ENCODE results near the gene ACTL8. TPM values are rescaled to one million over a fixed set of nuclear protein-coding genes. Genes with fewer than 3 reads are reported as not detected.

The ACTL8 gene
- total RNA-seq, 1 experiment from 2014 or later, result not detected

DNA sequence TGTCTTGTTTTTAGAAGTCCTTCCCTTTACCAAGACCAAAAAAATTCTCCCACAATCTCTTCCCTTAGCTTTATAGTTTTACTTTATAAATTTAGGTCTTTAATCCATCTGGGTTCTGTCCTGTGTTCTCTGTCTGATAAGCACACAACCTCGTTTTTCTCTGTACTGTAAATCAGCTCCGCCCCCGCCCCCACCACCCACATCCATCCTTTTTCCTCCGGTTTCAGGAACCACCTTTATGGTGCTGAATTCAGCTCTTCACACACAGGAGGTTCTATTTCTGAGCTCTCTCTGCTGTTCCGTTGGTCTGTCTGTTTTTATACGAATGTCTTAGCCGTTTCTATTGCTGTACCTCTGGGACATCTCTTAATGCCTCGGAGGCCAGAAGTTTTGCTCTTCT is 44.5 kb downstream of the ACTL8 start:
- TF ChIP-seq, protein P1, sequence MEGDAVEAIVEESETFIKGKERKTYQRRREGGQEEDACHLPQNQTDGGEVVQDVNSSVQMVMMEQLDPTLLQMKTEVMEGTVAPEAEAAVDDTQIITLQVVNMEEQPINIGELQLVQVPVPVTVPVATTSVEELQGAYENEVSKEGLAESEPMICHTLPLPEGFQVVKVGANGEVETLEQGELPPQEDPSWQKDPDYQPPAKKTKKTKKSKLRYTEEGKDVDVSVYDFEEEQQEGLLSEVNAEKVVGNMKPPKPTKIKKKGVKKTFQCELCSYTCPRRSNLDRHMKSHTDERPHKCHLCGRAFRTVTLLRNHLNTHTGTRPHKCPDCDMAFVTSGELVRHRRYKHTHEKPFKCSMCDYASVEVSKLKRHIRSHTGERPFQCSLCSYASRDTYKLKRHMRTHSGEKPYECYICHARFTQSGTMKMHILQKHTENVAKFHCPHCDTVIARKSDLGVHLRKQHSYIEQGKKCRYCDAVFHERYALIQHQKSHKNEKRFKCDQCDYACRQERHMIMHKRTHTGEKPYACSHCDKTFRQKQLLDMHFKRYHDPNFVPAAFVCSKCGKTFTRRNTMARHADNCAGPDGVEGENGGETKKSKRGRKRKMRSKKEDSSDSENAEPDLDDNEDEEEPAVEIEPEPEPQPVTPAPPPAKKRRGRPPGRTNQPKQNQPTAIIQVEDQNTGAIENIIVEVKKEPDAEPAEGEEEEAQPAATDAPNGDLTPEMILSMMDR (IDR thresholded peaks at IDR 0.05; ENCODE audit: unreplicated experiment), result no peak
- Mint-ChIP-seq H3K27ac (ENCODE audit: unreplicated experiment) (no peak overlapping the region), H3K9me3 (ENCODE audit: low read depth, unreplicated experiment) (no peaks in the 10 kb centered on the region), H3K4me1 (ENCODE audit: low read depth, unreplicated experiment) (no peaks in the 10 kb centered on the region), H3K4me3 (ENCODE audit: low read depth, unreplicated experiment) (no peak overlapping the region), H3K36me3 (ENCODE audit: insufficient read depth, unreplicated experiment) (no peaks in the 10 kb centered on the region), H3K27me3 (ENCODE audit: unreplicated experiment) (peaks cover 78% of the 10 kb centered on the region)
- CTCF ChIA-PET, result no interaction called here
- DNase-seq, result no peak
- no TSS peak for BruUV-seq (replicated peaks)
- intact Hi-C loops (cut with micrococcal nuclease; ENCODE audit: unreplicated experiment), result no loop called here

GRCh38 chr1:17802164-17802563 is 47.0 kb downstream of the ACTL8 start:
- H3K27ac Mint-ChIP-seq (ENCODE audit: unreplicated experiment), result no peak overlapping the region
- H3K27me3 Mint-ChIP-seq (ENCODE audit: unreplicated experiment), result peaks cover 67% of the 10 kb centered on the region
- no peaks in the 10 kb centered on the region for H3K9me3 Mint-ChIP-seq (ENCODE audit: low read depth, unreplicated experiment)
- intact Hi-C loops (cut with micrococcal nuclease; ENCODE audit: unreplicated experiment), result no loop called here
- no peak for DNase-seq
- TF ChIP-seq, protein P1 (IDR thresholded peaks at IDR 0.05; ENCODE audit: unreplicated experiment), result no peak
- H3K36me3 Mint-ChIP-seq (ENCODE audit: insufficient read depth, unreplicated experiment), result no peaks in the 10 kb centered on the region
- no peak overlapping the region for H3K4me3 Mint-ChIP-seq (ENCODE audit: low read depth, unreplicated experiment)
- no peaks in the 10 kb centered on the region for H3K4me1 Mint-ChIP-seq (ENCODE audit: low read depth, unreplicated experiment)
- CTCF ChIA-PET, result no interaction called here
- BruUV-seq (replicated peaks), result no TSS peak

DNA sequence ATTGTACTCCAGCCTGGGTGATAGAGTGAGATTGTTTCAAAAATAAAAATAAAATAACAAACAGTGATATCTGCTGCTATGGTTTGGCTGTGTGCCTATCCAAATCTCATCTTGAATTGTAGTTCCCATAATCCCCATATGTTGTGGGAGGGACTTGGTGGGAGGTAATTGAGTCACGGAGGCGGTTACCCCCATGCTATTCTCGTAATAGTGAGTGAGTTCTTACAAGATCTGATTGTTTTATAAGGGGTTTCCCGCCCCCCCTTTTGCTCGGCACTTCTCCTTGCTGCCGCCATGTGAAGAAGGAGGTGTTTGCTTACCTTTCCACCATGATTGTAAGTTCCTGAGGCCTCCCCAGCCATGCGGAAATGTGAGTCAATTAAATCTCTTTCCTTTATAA is 47.8 kb downstream of the ACTL8 start:
- Mint-ChIP-seq H3K27me3 (ENCODE audit: unreplicated experiment) (peaks cover 59% of the 10 kb centered on the region), H3K27ac (ENCODE audit: unreplicated experiment) (no peak overlapping the region)
- CTCF ChIA-PET, result no interaction called here

GRCh38 chr1:17805869-17806684 is 50.9 kb downstream of the ACTL8 start:
- no peak overlapping the region for H3K27ac Mint-ChIP-seq (ENCODE audit: unreplicated experiment)
- intact Hi-C loops (cut with micrococcal nuclease; ENCODE audit: unreplicated experiment), result no loop called here
- peaks cover 29% of the 10 kb centered on the region for H3K27me3 Mint-ChIP-seq (ENCODE audit: unreplicated experiment)
- CTCF ChIA-PET, result no interaction called here
- DNase-seq, result no peak
- no peaks in the 10 kb centered on the region for H3K9me3 Mint-ChIP-seq (ENCODE audit: low read depth, unreplicated experiment)
- H3K4me3 Mint-ChIP-seq (ENCODE audit: low read depth, unreplicated experiment), result no peak overlapping the region
- H3K36me3 Mint-ChIP-seq (ENCODE audit: insufficient read depth, unreplicated experiment), result no peaks in the 10 kb centered on the region
- no TSS peak for BruUV-seq (replicated peaks)
- no peaks in the 10 kb centered on the region for H3K4me1 Mint-ChIP-seq (ENCODE audit: low read depth, unreplicated experiment)
- TF ChIP-seq, protein P1 (IDR thresholded peaks at IDR 0.05; ENCODE audit: unreplicated experiment), result no peak

More for the DNA sequence above, 47.8 kb downstream of the ACTL8 start:
- BruUV-seq (replicated peaks), result no TSS peak
- Mint-ChIP-seq H3K9me3 (ENCODE audit: low read depth, unreplicated experiment) (no peaks in the 10 kb centered on the region), H3K4me3 (ENCODE audit: low read depth, unreplicated experiment) (no peak overlapping the region), H3K4me1 (ENCODE audit: low read depth, unreplicated experiment) (no peaks in the 10 kb centered on the region), H3K36me3 (ENCODE audit: insufficient read depth, unreplicated experiment) (no peaks in the 10 kb centered on the region)
- intact Hi-C loops (cut with micrococcal nuclease; ENCODE audit: unreplicated experiment), result no loop called here
- no peak for DNase-seq
- TF ChIP-seq, protein P1 (IDR thresholded peaks at IDR 0.05; ENCODE audit: unreplicated experiment), result no peak
